ENCODE measurements around the gene PELI2. TPM values are rescaled to one million over a fixed set of nuclear protein-coding genes. Genes with fewer than 3 reads are reported as not detected.

Gene PELI2
- total RNA-seq, 1 experiment from 2014 or later: 2.0 TPM

DNA sequence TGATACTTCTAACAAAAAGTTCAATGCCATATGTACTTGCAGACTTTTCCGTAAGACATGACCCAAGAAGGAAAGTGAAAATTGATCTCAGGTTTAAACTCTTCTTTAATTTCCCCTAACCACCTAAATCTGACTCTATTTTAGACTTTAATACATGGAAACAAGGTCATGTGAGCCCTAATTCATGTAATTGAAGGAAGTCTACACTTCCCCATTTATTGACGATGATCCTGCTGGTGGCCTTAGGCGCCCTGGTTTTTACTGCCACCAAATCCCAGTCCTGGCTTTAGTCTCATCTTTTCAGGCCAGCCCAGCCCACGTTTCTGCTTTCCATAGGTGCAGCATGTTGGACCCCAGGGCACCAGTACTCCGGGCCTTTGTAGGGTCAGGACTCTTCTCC lies 157.9 kb downstream of the PELI2 start:
- TF ChIP-seq RAD21 (IDR thresholded peaks at IDR 0.05; ENCODE audit: low read depth) (no peak), CEBPB (IDR thresholded peaks at IDR 0.05; ENCODE audit: low read depth) (no peak)
- ChIA-PET CTCF (no interaction called here), RAD21 (ENCODE audit: low non-redundant PET in 1 of 2, low total read pairs in 2 of 2, uncharacterized antibody in 2 of 2, unreplicated experiment in 2 of 2) (no interaction called here), POLR2A (no interaction called here)
- Histone ChIP-seq H3K4me1 (ENCODE audit: control insufficient read depth in 1 of 2, insufficient read depth in 2 of 2, low read length in 2 of 2) (no peaks in the 10 kb centered on the region), H3K9me3 (ENCODE audit: control insufficient read depth in 1 of 2, insufficient read depth in 1 of 2, low read depth in 1 of 2, low read length in 2 of 2) (no peaks in the 10 kb centered on the region), H2AFZ (ENCODE audit: low read depth, low read length, poor library complexity, severe bottlenecking) (no peak overlapping the region), H3K4me2 (ENCODE audit: low read length) (no peak overlapping the region), H3K4me3 (replicated peaks in 1 of 2; ENCODE audit: low read depth in 1 of 2, low read length in 2 of 2) (no peak overlapping the region), H4K20me1 (ENCODE audit: insufficient read depth) (no peaks in the 10 kb centered on the region), H3K27me3 (ENCODE audit: insufficient read depth, low read length) (peaks cover 15% of the 10 kb centered on the region; the same call in 1 of the 2 replicates), H3K27ac (ENCODE audit: low read depth, low read length) (no peak overlapping the region), H3K9me2 (ENCODE audit: insufficient read depth) (no peaks in the 10 kb centered on the region), H3K79me2 (ENCODE audit: insufficient read depth, low read length) (no peaks in the 10 kb centered on the region), H3K9ac (ENCODE audit: low read length) (no peak overlapping the region), H3K36me3 (ENCODE audit: control insufficient read depth in 1 of 2, insufficient read depth in 2 of 2, low read length in 2 of 2) (no peaks in the 10 kb centered on the region)
- no peak for DNase-seq (ENCODE audit: low read depth, low spot score)
- intact Hi-C loops (cut with micrococcal nuclease): no loop called here
- ATAC-seq: no peak
- BruUV-seq (replicated peaks): no TSS peak

DNA sequence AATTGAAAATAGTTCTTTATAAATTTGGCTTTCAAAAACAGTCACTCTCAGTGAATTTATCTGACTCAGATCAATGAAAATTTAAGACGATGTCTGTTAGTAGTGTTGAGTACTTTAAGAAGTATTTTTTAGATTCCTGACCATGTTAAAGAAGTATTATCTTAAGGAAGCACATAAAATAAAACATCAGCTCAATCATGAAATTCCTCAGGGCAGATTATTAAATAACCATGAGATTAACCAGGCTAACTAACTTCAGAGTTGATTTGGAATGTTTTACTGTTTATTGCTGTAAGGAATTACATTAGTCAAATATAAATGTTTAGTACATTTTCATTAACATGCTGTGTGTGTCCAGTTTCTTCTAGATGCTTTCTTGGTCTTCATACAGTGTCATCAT lies 160.2 kb downstream of the PELI2 start:
- no peaks in the 10 kb centered on the region for H3K79me2 ChIP-seq (ENCODE audit: insufficient read depth, low read length)
- H3K36me3 ChIP-seq (ENCODE audit: control insufficient read depth in 1 of 2, insufficient read depth in 2 of 2, low read length in 2 of 2): no peaks in the 10 kb centered on the region
- intact Hi-C loops (cut with micrococcal nuclease): no loop called here
- H3K9me2 ChIP-seq (ENCODE audit: insufficient read depth): no peaks in the 10 kb centered on the region
- H3K4me1 ChIP-seq (ENCODE audit: control insufficient read depth in 1 of 2, insufficient read depth in 2 of 2, low read length in 2 of 2): no peaks in the 10 kb centered on the region
- ChIA-PET RAD21 (ENCODE audit: low non-redundant PET in 1 of 2, low total read pairs in 2 of 2, uncharacterized antibody in 2 of 2, unreplicated experiment in 2 of 2) (no interaction called here), POLR2A (no interaction called here), CTCF (no interaction called here)
- DNase-seq (ENCODE audit: low read depth, low spot score) (no peak), ATAC-seq (no peak)
- no peak overlapping the region for H3K27ac ChIP-seq (ENCODE audit: low read depth, low read length)
- no peaks in the 10 kb centered on the region for H4K20me1 ChIP-seq (ENCODE audit: insufficient read depth)
- no peak overlapping the region for H2AFZ ChIP-seq (ENCODE audit: low read depth, low read length, poor library complexity, severe bottlenecking)
- H3K9ac ChIP-seq (ENCODE audit: low read length): no peak overlapping the region
- no peak for TF ChIP-seq ELF1 (IDR thresholded peaks at IDR 0.05; ENCODE audit: borderline replicate concordance, low read depth)
- TF ChIP-seq REST (IDR thresholded peaks at IDR 0.05; ENCODE audit: low read depth): no peak
- TF ChIP-seq YY1 (IDR thresholded peaks at IDR 0.05; ENCODE audit: extremely low read depth, insufficient replicate concordance, low read depth, low read length): no peak
- TF ChIP-seq ZNF274 (IDR thresholded peaks at IDR 0.05; ENCODE audit: low read depth, low read length): no peak
- TF ChIP-seq CBX3 (IDR thresholded peaks at IDR 0.05; ENCODE audit: low read depth): no peak
- no peak for TF ChIP-seq POLR2A (IDR thresholded peaks at IDR 0.05; ENCODE audit: borderline replicate concordance, extremely low read depth, insufficient read depth, insufficient read length)
- TF ChIP-seq ATF3 (IDR thresholded peaks at IDR 0.05): no peak
- no peak for TF ChIP-seq CEBPB (IDR thresholded peaks at IDR 0.05; ENCODE audit: low read depth)
- no peak for TF ChIP-seq SRF (IDR thresholded peaks at IDR 0.05; ENCODE audit: low read depth)
- TF ChIP-seq ZBTB33 (IDR thresholded peaks at IDR 0.05; ENCODE audit: extremely low read depth, insufficient replicate concordance, low read length): no peak
- no peak for TF ChIP-seq EGR1 (IDR thresholded peaks at IDR 0.05; ENCODE audit: low read depth)
- TF ChIP-seq RAD21 (IDR thresholded peaks at IDR 0.05; ENCODE audit: low read depth): no peak
- no peak for TF ChIP-seq CTCF (IDR thresholded peaks at IDR 0.05 in 2 of 3, conservative IDR thresholded peaks at IDR 0.05 in 1 of 3; ENCODE audit: borderline replicate concordance in 1 of 3, insufficient read depth in 1 of 3, low read depth in 2 of 3, low read length in 2 of 3)
- BruUV-seq (replicated peaks): no TSS peak
- H3K4me2 ChIP-seq (ENCODE audit: low read length): no peak overlapping the region
- peaks cover 6% of the 10 kb centered on the region; the same call in 1 of the 2 replicates for H3K27me3 ChIP-seq (ENCODE audit: insufficient read depth, low read length)
- H3K9me3 ChIP-seq (ENCODE audit: control insufficient read depth in 1 of 2, insufficient read depth in 1 of 2, low read depth in 1 of 2, low read length in 2 of 2): no peaks in the 10 kb centered on the region
- no peak overlapping the region for H3K4me3 ChIP-seq (replicated peaks in 1 of 2; ENCODE audit: low read depth in 1 of 2, low read length in 2 of 2)
